HS-27A (cell line): ENCODE data around the gene WSB2.
A peak's percentile ranks its signal among the peaks of the same experiment; 100 is the strongest.
"Not testable (repeated sequence)": the region's sequence is repeated elsewhere in the genome, so short reads cannot be mapped to it uniquely, and the experiment has no call there.

Source experiments
- DNase-seq: peaks from one replicate; pipeline ENCODE4 v3.0.0-alpha.2; 2012; ENCODE audit warnings: low read depth, missing footprints

WSB2 gene

GRCh38 chr12:118061011-118061872, at the start of gene WSB2:
TSS of gene WSB2 (minus strand) at chr12:118061179. CDS start at chr12:118061048, 131 bp downstream.
- no peak for DNase-seq

GRCh38 chr12:118109088-118109487, 48.1 kb upstream of the WSB2 start:
- DNase-seq, result no peak

- no peak for DNase-seq
These were observed 46.7 kb upstream of the WSB2 start for GRCh38 chr12:118107694-118108093.

GRCh38 chr12:118107011-118107410, 46.0 kb upstream of the WSB2 start:
- DNase-seq, result no peak

- DNase-seq, result peak; percentile 34
These were observed 42.8 kb upstream of the WSB2 start, which contains the start of gene VSIG10 for GRCh38 chr12:118103601-118104382. TSS of gene VSIG10 (minus strand) at chr12:118104011. CDS start at chr12:118103671, 340 bp downstream.

- DNase-seq, result no peak
These were observed 42.2 kb upstream of the WSB2 start for GRCh38 chr12:118103201-118103600.

GRCh38 chr12:118102609-118103008, 41.6 kb upstream of the WSB2 start:
- no peak for DNase-seq

GRCh38 chr12:118102070-118102469, 41.1 kb upstream of the WSB2 start:
- no peak for DNase-seq

- DNase-seq, result no peak
These were observed 40.1 kb upstream of the WSB2 start for GRCh38 chr12:118101051-118101450.

GRCh38 chr12:118098911-118099671, 38.1 kb upstream of the WSB2 start:
- no peak for DNase-seq

- DNase-seq, result no peak
These were observed 37.4 kb upstream of the WSB2 start for GRCh38 chr12:118098401-118098800.

- DNase-seq, result no peak
These were observed 33.1 kb upstream of the WSB2 start for GRCh38 chr12:118094039-118094438.

- no peak for DNase-seq
These were observed 28.8 kb upstream of the WSB2 start for GRCh38 chr12:118089782-118090181.

GRCh38 chr12:118082161-118082560, 21.2 kb upstream of the WSB2 start:
- DNase-seq, result no peak

GRCh38 chr12:118081521-118081920, 20.5 kb upstream of the WSB2 start:
- DNase-seq, result not testable (repeated sequence)

GRCh38 chr12:118073768-118074167, 12.8 kb upstream of the WSB2 start:
- no peak for DNase-seq

- no peak for DNase-seq
These were observed 9.7 kb upstream of the WSB2 start for GRCh38 chr12:118070650-118071049.

- no peak for DNase-seq
These were observed 7.5 kb upstream of the WSB2 start for GRCh38 chr12:118068445-118068844.

GRCh38 chr12:118065380-118065779, 4.4 kb upstream of the WSB2 start:
- no peak for DNase-seq

- no peak for DNase-seq
These were observed 3.6 kb upstream of the WSB2 start for GRCh38 chr12:118064608-118065007.

- DNase-seq, result no peak
These were observed 2.8 kb upstream of the WSB2 start for GRCh38 chr12:118063576-118064391.
